Spleen (tissue), 11 donors: ENCODE measurements around the gene ARL4A. TPM values are rescaled to one million over a fixed set of nuclear protein-coding genes. Genes with fewer than 3 reads are reported as not detected.

Experiments
- DNase-seq: peaks from one replicate; pipeline ENCODE4 v3.0.0-alpha.2; 2020
- H3K27ac ChIP-seq, 8 donors: fragments of 200-600 bp; sonication (generic) in 7 of 8; 1 replicate in 4 of 8; 2 replicates in 4 of 8; pipeline versions ENCODE4 v1.5.0 to v1.8.0; 2016 to 2021; ENCODE audit warnings: inconsistent platforms in 4 of 8, mild to moderate bottlenecking in 4 of 8, moderate library complexity in 1 of 8
- H3K27me3 ChIP-seq, 7 donors: fragments of 200-600 bp; sonication (generic) in 6 of 7; replicated peaks in 1 of 7; 1 replicate in 4 of 7; 2 replicates in 3 of 7; pipeline versions ENCODE4 v1.5.0 to v1.8.0; 2016 to 2021; ENCODE audit warnings: inconsistent platforms in 3 of 7, mild to moderate bottlenecking in 1 of 7
- H3K36me3 ChIP-seq, 6 donors: fragments of 200-600 bp; sonication (generic) in 5 of 6; 1 replicate in 4 of 6; 2 replicates in 2 of 6; pipeline versions ENCODE4 v1.5.0 to v1.8.0; 2016 to 2021; ENCODE audit warnings: inconsistent platforms in 2 of 6
- H3K4me1 ChIP-seq, 6 donors: fragments of 200-600 bp; sonication (generic) in 5 of 6; 1 replicate in 3 of 6; 2 replicates in 3 of 6; pipeline versions ENCODE4 v1.5.0 to v1.8.0; 2016 to 2021; ENCODE audit warnings: inconsistent platforms in 3 of 6
- H3K4me3 ChIP-seq, 8 donors: fragments of 200-600 bp; sonication (generic) in 7 of 8; 1 replicate in 4 of 8; 2 replicates in 4 of 8; pipeline versions ENCODE4 v1.5.0 to v1.8.0; 2016 to 2021; ENCODE audit warnings: inconsistent platforms in 4 of 8, mild to moderate bottlenecking in 4 of 8, moderate library complexity in 2 of 8
- H3K9me3 ChIP-seq, 8 donors: fragments of 200-600 bp; sonication (generic) in 7 of 8; 1 replicate in 4 of 8; 2 replicates in 4 of 8; pipeline versions ENCODE4 v1.5.0 to v1.8.0; 2016 to 2021; ENCODE audit warnings: inconsistent platforms in 4 of 8
- CTCF ChIP-seq, 11 experiments: fragments of 200-600 bp in 7 of 11; fragments of 450-650 bp in 4 of 11; sonication (generic) in 4 of 11; IDR thresholded peaks in 8 of 11; conservative IDR thresholded peaks in 3 of 11; 1 replicate in 7 of 11; 2 replicates in 4 of 11; pipeline versions ENCODE4 v1.4.0 to v1.8.0; 2016 to 2021; ENCODE audit warnings: antibody characterized with exemption in 11 of 11, inconsistent platforms in 4 of 11, mild to moderate bottlenecking in 1 of 11
- POLR2A ChIP-seq, 3 donors: fragments of 450-650 bp; IDR thresholded peaks; one replicate each; pipeline ENCODE4 v1.5.1; 2017; ENCODE audit warnings: antibody characterized with exemption in 3 of 3, mild to moderate bottlenecking in 1 of 3
- POLR2AphosphoS5 ChIP-seq, 3 donors: sonication (generic); formaldehyde crosslinking; IDR thresholded peaks; one replicate each; pipeline ENCODE4 v1.5.1; 2017; ENCODE audit warnings: antibody characterized with exemption in 3 of 3
- WGBS, 5 donors: extraction: QIAGEN DNeasy Blood & Tissue Kit in 3 of 5; methylation state at CpG; one replicate each; pipeline versions ENCODE4 v1.1.5 to v1.1.7; 2013 to 2018; 5-methylcytosine and 5-hydroxymethylcytosine counted together
- intact Hi-C: fragments of 100-400 bp; cut with DNase I; formaldehyde crosslinking; loops from one replicate; pipeline ENCODE4 v1.15.0; 2023; ENCODE audit warnings: low total_unique reads
- polyA plus RNA-seq, 3 donors: library from polyadenylated mRNA; stranded (reverse); fragments of 200-250 nt; gene quantifications; one replicate each; pipeline ENCODE4 v1.2.1, GENCODE V29; 2013
- total RNA-seq, 7 donors: library from RNA; depleted of rRNA in 3 of 7; stranded (reverse); fragments of >200 nt in 3 of 7; fragmentation: NEBNext Ultra II Directional in 4 of 7; extraction: Animal tissue kit (Norgen Biotek cat#: 25700) in 4 of 7; gene quantifications; one replicate each; pipeline versions ENCODE4 v1.1.0 to v1.2.1, GENCODE V29; 2016 to 2021
- donor health status: healthy with polysubstance abuse.
- donor health status: DM: no; HTN: no; CAD: no; lungs with moderate emphysema.
- donor health status: DM: no; HTN: no; CAD: no.
- donor health status: Bipolar disorder and iron deficiency.
- donor health status: healthy.
- donor health status: DM: no; HTN: no; CAD: no.
- donor health status: DM: yes; HTN: yes; CAD: no.

ARL4A gene
- total and polyA plus RNA-seq, 10 donors, result 12.9 to 40.9 (median 27.1) TPM

DNA sequence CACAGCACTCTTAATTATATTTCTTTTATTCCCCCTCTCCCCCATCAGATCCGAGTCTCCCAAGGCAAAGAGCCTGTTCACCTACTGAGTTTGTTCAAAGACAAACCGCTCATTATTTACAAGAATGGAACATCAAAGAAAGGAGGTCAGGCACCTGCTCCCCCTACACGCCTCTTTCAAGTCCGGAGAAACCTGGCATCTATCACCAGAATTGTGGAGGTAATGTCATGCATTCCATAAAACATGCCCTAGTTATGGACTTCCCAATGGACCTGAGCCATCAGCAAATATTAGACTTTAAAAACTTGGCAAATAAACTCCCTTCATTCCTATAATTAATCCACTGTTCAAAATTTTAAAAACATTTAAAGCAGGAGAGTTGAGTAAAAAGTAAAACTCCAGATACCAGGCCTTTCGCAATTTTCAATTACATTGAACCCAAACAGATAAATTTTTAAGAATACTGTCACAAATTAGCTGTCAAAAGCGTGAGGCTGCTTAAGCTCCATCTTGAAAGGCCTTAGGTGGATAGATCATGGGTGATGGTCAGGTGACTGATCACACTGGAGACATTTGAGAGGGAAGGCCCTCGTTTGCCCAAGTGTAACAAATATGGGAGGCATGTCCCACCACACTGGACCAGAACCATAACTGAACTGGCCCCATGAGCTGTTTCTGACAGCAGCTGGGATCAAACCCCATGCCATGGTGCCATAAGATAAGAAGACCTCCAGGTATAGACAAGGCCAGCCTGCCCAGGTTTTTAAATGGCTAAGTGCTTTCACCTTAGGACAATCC lies 46.9 kb upstream of the ARL4A start:
- H3K36me3 ChIP-seq, result no peaks in the 10 kb centered on the region
- no peak for TF ChIP-seq CTCF (IDR thresholded peaks at IDR 0.05 in 8 of 11, conservative IDR thresholded peaks at IDR 0.05 in 3 of 11)
- no peak for TF ChIP-seq POLR2A (IDR thresholded peaks at IDR 0.05)
- no peak for TF ChIP-seq POLR2AphosphoS5 (IDR thresholded peaks at IDR 0.05)
- 80 to 89% (median 87%) methylated on average over 7 of the region's 7 CpGs for WGBS, 5 donors
- no peak for DNase-seq
- peaks cover 8 to 32% (median 18%) of the 10 kb centered on the region in 6 donors for H3K4me1 ChIP-seq
- H3K27ac ChIP-seq, result no peak overlapping the region
- intact Hi-C loops, result no loop called here
- no peak overlapping the region for H3K4me3 ChIP-seq
- no peaks in the 10 kb centered on the region for H3K9me3 ChIP-seq
- no peaks in the 10 kb centered on the region for H3K27me3 ChIP-seq

DNA sequence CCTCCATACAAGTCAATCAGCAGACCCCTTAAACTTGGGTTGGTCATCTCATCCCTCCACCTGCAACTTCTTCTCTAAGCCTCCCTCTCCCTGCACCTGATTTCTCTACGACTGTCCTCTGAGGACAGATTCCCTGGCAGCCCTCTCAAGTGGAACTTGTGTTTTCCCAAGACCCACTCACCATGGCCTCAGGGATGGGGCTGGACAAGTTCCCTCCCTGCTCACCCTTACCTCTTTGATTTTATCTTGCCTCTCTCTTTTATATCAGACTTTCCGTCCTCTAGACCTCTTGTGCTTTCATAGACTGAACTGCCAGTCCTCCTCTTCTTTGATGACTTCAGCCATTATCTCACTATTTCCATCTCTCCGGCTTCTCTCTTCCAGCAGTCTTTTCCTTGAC lies 46.2 kb upstream of the ARL4A start:
- Histone ChIP-seq H3K9me3 (no peaks in the 10 kb centered on the region), H3K27me3 (no peaks in the 10 kb centered on the region), H3K36me3 (no peaks in the 10 kb centered on the region), H3K4me1 (peaks cover 8 to 29% (median 17%) of the 10 kb centered on the region in 6 donors), H3K4me3 (no peak overlapping the region), H3K27ac (no peak overlapping the region)
- intact Hi-C loops, result no loop called here
- DNase-seq, result no peak
- TF ChIP-seq CTCF (IDR thresholded peaks at IDR 0.05 in 8 of 11, conservative IDR thresholded peaks at IDR 0.05 in 3 of 11), result no peak
- no peak for TF ChIP-seq POLR2A (IDR thresholded peaks at IDR 0.05)
- no peak for TF ChIP-seq POLR2AphosphoS5 (IDR thresholded peaks at IDR 0.05)
- 62 to 91% (median 87%) methylated on average over 2 to 3 of the region's 3 CpGs for WGBS, 5 donors

DNA sequence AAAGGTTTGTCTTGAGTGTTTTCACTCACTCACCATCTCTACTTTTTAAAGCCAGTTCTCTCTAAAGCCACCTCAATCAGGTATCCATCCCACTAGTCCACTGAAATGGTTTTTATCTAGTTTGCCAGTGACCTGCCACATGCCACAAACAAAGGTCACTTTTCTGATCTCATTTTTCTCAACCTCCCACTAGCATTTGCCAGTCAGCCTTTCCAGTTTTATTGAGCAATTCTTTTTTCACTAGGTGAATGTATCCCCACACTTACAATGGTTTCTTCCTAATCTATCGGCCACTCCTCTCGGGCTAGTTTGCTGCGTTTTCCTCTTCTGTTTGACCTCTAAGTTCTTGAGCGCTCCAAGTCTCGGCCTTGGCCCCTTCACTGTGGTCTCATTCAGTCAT lies 44.9 kb upstream of the ARL4A start:
- Histone ChIP-seq H3K9me3 (no peaks in the 10 kb centered on the region), H3K27me3 (no peaks in the 10 kb centered on the region), H3K4me1 (peaks cover 8 to 27% (median 16%) of the 10 kb centered on the region in 6 donors), H3K36me3 (no peaks in the 10 kb centered on the region), H3K4me3 (no peak overlapping the region), H3K27ac (no peak overlapping the region)
- DNase-seq, result no peak
- no peak for TF ChIP-seq POLR2AphosphoS5 (IDR thresholded peaks at IDR 0.05)
- TF ChIP-seq CTCF (IDR thresholded peaks at IDR 0.05 in 8 of 11, conservative IDR thresholded peaks at IDR 0.05 in 3 of 11), result no peak
- TF ChIP-seq POLR2A (IDR thresholded peaks at IDR 0.05), result no peak
- WGBS, 5 donors, result 85 to 96% (median 87%) methylated on average over 5 of the region's 5 CpGs
- intact Hi-C loops, result no loop called here

DNA sequence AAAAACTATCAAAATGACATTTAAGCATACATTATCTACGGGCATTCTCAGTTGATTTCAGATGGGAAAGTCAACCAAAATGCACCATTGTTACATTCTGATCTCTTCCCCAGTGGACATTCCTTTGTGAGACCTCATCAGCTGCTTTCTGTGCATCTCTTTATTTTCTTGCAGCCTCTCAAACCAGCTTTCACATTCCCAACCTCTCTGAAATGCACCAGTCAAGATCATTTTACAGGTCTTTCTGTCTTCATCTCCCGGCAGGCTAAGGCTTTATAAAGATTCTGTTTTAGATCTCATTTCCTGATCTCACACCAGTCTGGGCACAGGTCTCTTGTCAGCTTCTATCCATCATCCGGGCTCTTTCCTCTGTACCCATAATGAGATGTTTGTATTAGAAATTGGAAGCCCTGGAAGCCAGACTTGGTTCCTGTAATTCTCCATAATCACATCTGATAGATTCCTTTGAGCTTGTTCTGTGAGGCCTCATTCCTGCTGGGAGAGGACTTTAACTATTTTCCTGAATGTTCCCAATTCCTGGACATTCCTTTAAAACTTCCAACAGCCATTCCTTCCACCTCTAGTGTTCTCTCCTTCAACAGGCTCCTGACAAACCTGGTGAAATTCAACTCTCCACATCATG lies 44.3 kb upstream of the ARL4A start:
- Histone ChIP-seq H3K27me3 (no peaks in the 10 kb centered on the region), H3K36me3 (no peaks in the 10 kb centered on the region), H3K4me1 (peaks cover 8 to 22% (median 13%) of the 10 kb centered on the region in 6 donors), H3K9me3 (no peaks in the 10 kb centered on the region), H3K27ac (no peak overlapping the region), H3K4me3 (no peak overlapping the region)
- no peak for DNase-seq
- TF ChIP-seq POLR2A (IDR thresholded peaks at IDR 0.05) (no peak), CTCF (IDR thresholded peaks at IDR 0.05 in 8 of 11, conservative IDR thresholded peaks at IDR 0.05 in 3 of 11) (no peak), POLR2AphosphoS5 (IDR thresholded peaks at IDR 0.05) (no peak)
- intact Hi-C loops, result no loop called here
- 71 to 89% (median 79%) methylated on average over 3 of the region's 3 CpGs for WGBS, 5 donors
